ENCODE measurements around the gene DPP6. TPM values are rescaled to one million over a fixed set of nuclear protein-coding genes. Genes with fewer than 3 reads are reported as not detected.
"Not testable (repeated sequence)": the region's sequence is repeated elsewhere in the genome, so short reads cannot be mapped to it uniquely, and the experiment has no call there.

The DPP6 gene
- total RNA-seq, 1 donor from 2014 or later, result not detected

GRCh38 chr7:154929006-154929726 is 877.0 kb downstream of the DPP6 start:
- ChIA-PET POLR2A (interaction anchor here (2.4 kb wide), 3 partner anchors 73 to 415 kb away, joined by 15 to 22 read pairs (median 21); partner anchors contain the start of genes INSIG1 and PAXIP1), CTCF (interaction anchor here (2.1 to 3.8 kb wide), 5 partner anchors 23 to 443 kb away, joined by 7 to 34 read pairs (median 31); no protein-coding TSS in a partner anchor)
- peaks cover 3% of the 10 kb centered on the region for H3K9me3 Mint-ChIP-seq
- H3K4me1 Mint-ChIP-seq, result peaks cover 28% of the 10 kb centered on the region
- ATAC-seq (ENCODE audit: low read depth) (no peak), DNase-seq (no peak)
- H3K27ac Mint-ChIP-seq, result peak overlapping the region; percentile 99
- peaks cover 29% of the 10 kb centered on the region for H3K36me3 Mint-ChIP-seq (ENCODE audit: low read depth)
- TF ChIP-seq CTCF (IDR thresholded peaks at IDR 0.05), result no peak
- H3K4me3 Mint-ChIP-seq, result peak overlapping the region; percentile 96
- H3K27me3 Mint-ChIP-seq, result no peaks in the 10 kb centered on the region
- intact Hi-C loops (cut with micrococcal nuclease), result loop anchor here (5.0 to 10.0 kb wide), 2 partner anchors 446 to 1543 kb away; no protein-coding TSS in a partner anchor

GRCh38 chr7:154931906-154932305 is 879.7 kb downstream of the DPP6 start:
- H3K27ac Mint-ChIP-seq, result no peak overlapping the region
- intact Hi-C loops (cut with micrococcal nuclease), result no loop called here
- no peak overlapping the region for H3K4me3 Mint-ChIP-seq
- H3K9me3 Mint-ChIP-seq, result peaks cover 10% of the 10 kb centered on the region
- H3K4me1 Mint-ChIP-seq, result peaks cover 31% of the 10 kb centered on the region
- POLR2A ChIA-PET, result interaction anchor here (0.7 kb wide), 1 partner anchor 60 kb away, joined by 3 read pairs; no protein-coding TSS in a partner anchor
- no peak for TF ChIP-seq CTCF (IDR thresholded peaks at IDR 0.05)
- DNase-seq (no peak), ATAC-seq (ENCODE audit: low read depth) (no peak)
- peaks cover 48% of the 10 kb centered on the region for H3K36me3 Mint-ChIP-seq (ENCODE audit: low read depth)
- H3K27me3 Mint-ChIP-seq, result no peaks in the 10 kb centered on the region
- CTCF ChIA-PET, result no interaction called here

- H3K4me3 Mint-ChIP-seq; ATAC-seq (ENCODE audit: low read depth); CTCF ChIA-PET; H3K27me3 Mint-ChIP-seq; intact Hi-C loops (cut with micrococcal nuclease); H3K27ac Mint-ChIP-seq; DNase-seq; POLR2A ChIA-PET: not testable (repeated sequence)
- peaks cover 31% of the 10 kb centered on the region for H3K4me1 Mint-ChIP-seq
- H3K36me3 Mint-ChIP-seq (ENCODE audit: low read depth), result peaks cover 38% of the 10 kb centered on the region
- H3K9me3 Mint-ChIP-seq, result peaks cover 10% of the 10 kb centered on the region
These were observed 882.3 kb downstream of the DPP6 start for GRCh38 chr7:154934353-154934952.

GRCh38 chr7:154937837-154938236 is 885.6 kb downstream of the DPP6 start:
- no peak for ATAC-seq (ENCODE audit: low read depth)
- no peak overlapping the region for H3K4me3 Mint-ChIP-seq
- no peak overlapping the region for H3K27ac Mint-ChIP-seq
- no peak for TF ChIP-seq CTCF (IDR thresholded peaks at IDR 0.05)
- ChIA-PET CTCF (interaction anchor here (2.7 kb wide), 1 partner anchor 11 kb away, joined by 10 read pairs; no protein-coding TSS in a partner anchor), POLR2A (no interaction called here)
- DNase-seq, result no peak
- H3K27me3 Mint-ChIP-seq, result no peaks in the 10 kb centered on the region
- peaks cover 10% of the 10 kb centered on the region for H3K9me3 Mint-ChIP-seq
- intact Hi-C loops (cut with micrococcal nuclease), result no loop called here
- H3K4me1 Mint-ChIP-seq, result peaks cover 16% of the 10 kb centered on the region
- H3K36me3 Mint-ChIP-seq (ENCODE audit: low read depth), result peaks cover 39% of the 10 kb centered on the region

GRCh38 chr7:154942691-154943090 is 890.5 kb downstream of the DPP6 start:
- ChIA-PET CTCF (interaction anchor here (0.8 kb wide), 1 partner anchor 16 kb away, joined by 3 read pairs; no protein-coding TSS in a partner anchor), POLR2A (no interaction called here)
- no peaks in the 10 kb centered on the region for H3K27me3 Mint-ChIP-seq
- H3K4me3 Mint-ChIP-seq, result no peak overlapping the region
- no peak for TF ChIP-seq CTCF (IDR thresholded peaks at IDR 0.05)
- peaks cover 48% of the 10 kb centered on the region for H3K36me3 Mint-ChIP-seq (ENCODE audit: low read depth)
- intact Hi-C loops (cut with micrococcal nuclease), result no loop called here
- no peak for ATAC-seq (ENCODE audit: low read depth)
- peaks cover 10% of the 10 kb centered on the region for H3K4me1 Mint-ChIP-seq
- DNase-seq, result no peak
- no peaks in the 10 kb centered on the region for H3K9me3 Mint-ChIP-seq
- no peak overlapping the region for H3K27ac Mint-ChIP-seq

All from activated B cell treated with CpG ODN at 0.5 μM for 24 hours (primary cell).